NCI-H748 treated with DMSO at 0.1 percent for 48 hours (cell line): ENCODE data around the gene GPS1.

Source experiments
- DNase-seq: peaks from one replicate; lab custom pipeline; 2025; lab: John Stamatoyannopoulos, UW

Gene GPS1

GRCh38 chr17:82103553-82104451, 52.1 kb downstream of the GPS1 start:
- no peak for DNase-seq

- no peak for DNase-seq
Observed at GRCh38 chr17:82104797-82105416, 53.2 kb downstream of the GPS1 start.

- no peak for DNase-seq
Observed at GRCh38 chr17:82105417-82105881, 53.8 kb downstream of the GPS1 start.

- no peak for DNase-seq
Observed at GRCh38 chr17:82105882-82106687, 54.4 kb downstream of the GPS1 start.

GRCh38 chr17:82106688-82107305, 55.1 kb downstream of the GPS1 start:
- DNase-seq = no peak
